Activated CD8-positive, alpha-beta memory T cell treated with anti-CD3 and anti-CD28 coated beads, Interleukin-2, amount 50 U/mL, for 4 hours (primary cell): ENCODE measurements around the gene ROR1.

Source experiments
- DNase-seq: peaks from one replicate; pipeline ENCODE4 v3.0.0-alpha.2; 2020

ROR1 gene

DNA sequence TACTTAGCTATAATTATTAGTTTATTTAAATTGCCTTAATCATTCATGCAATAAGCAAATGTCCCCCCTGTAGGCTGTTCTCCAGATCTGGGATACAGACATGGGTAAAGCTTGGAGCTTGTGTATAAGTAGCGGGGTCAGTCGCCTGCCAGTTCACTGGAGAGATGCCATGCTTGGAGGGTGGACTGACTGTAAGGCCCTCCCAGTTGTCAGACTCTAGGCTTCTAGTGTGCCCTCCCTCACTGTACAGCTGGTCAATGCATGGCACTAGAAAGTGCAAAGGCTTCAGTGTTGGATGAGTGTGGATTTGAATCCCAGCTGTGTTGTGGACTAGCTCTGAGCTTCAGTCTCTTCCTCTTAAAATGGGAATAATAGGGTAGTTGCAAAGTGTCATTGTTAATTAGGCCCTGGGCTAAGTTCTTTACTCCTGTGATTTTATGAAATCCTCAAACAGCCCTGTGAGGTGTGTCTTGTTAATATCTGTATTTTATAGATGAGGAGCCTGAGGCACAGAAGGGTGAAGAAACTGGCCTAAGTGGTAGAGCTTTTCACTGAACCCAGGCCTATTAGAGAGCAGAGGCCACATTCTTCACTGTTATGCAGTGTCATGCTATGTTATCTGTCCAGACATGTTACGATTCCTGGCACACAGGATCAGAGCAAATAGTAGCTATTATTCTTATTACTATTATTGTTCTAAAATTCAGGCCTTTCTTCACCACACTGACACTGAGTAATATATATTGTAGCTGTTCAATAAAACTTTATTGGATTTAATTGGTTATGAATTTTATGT, 85.9 kb downstream of the ROR1 start:
- no peak for DNase-seq

DNA sequence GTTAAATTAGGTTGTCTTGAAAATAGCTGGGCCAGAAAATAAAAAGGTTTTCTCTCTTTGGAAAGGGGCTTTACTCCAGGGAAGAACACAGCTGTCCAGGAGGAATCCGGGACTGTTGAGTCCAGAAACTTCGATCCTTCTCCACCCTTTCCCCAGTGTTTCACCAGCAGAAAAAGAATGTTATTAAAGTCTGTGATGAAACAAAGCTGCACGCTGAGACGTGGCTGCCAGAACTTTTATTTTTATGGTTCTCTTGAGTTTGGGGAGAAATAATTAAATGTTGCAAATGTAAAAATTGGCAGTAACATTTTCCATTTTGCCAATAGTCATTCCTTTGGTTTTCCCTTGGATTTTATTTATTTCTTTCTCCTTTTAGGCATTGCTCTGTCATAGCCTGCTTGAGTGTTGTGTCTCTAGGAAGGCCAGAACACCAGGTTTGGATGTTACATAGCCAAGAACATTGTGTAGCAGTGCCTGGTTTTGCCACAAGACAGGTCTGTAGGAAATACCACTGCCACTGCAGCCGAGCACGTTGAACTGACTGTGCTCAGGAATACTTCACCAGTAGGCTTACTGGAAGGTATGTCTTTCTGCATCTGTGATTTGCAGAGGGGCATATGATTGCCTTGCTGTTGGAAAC, 87.4 kb downstream of the ROR1 start:
- no peak for DNase-seq

GRCh38 chr1:63863145-63863544, 89.3 kb downstream of the ROR1 start:
- DNase-seq, result no peak

GRCh38 chr1:63864224-63864641, 90.4 kb downstream of the ROR1 start:
- no peak for DNase-seq

DNA sequence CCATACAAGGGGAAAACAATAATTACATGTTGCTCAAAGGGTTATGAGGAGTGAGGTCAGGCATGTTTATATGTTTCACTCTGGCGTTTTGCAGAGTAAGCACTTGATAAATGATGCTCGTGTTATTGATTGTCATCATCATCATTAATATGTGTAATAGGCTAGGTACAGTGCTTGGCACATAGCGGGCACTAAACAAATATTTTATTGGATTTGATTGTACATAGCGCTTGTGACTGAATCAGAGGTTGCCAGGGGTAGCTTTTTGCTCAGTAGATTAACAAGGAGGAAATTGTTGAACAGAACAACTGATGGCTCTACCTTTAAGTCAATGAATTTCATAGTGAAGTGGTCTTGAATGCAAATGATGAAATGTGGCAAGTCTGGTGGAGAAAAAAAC, 91.7 kb downstream of the ROR1 start:
- no peak for DNase-seq

- no peak for DNase-seq
These were observed 92.3 kb downstream of the ROR1 start for GRCh38 chr1:63866084-63866483.

DNA sequence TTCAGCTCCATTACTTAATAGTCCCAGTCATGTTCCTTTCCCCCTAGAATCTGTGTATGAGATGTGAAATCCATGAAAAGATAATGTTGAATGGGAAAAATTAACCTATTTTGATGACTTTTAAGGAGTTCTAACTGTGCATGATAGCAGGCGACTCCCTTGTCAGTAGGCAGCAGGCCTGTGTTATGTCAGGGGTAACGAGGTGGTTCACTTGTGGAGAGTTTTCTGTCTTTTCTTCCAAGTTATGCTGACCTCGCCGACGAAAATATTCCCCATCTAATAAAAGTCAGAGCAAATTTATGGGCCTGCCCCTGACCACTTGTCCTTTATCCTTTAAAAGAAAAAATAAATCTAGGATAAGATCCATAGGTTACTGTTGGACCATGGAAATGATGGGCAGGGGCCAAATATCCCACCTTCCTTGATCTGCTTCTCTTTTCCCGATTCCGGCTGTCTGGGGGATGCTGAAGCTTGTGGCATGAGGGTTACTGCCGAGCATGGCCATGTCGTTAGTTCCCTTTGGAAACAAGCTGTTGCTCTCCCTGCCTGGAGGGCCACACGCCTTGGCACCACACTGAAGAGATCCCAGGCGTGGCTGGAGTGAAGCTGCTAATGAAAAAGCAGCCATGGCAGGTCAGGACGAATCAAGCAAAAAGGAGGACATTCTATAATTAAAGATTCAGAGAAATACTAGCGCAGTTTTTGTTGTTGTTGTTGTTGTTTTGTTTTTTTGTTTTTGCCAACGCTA, 93.8 kb downstream of the ROR1 start:
- no peak for DNase-seq

DNA sequence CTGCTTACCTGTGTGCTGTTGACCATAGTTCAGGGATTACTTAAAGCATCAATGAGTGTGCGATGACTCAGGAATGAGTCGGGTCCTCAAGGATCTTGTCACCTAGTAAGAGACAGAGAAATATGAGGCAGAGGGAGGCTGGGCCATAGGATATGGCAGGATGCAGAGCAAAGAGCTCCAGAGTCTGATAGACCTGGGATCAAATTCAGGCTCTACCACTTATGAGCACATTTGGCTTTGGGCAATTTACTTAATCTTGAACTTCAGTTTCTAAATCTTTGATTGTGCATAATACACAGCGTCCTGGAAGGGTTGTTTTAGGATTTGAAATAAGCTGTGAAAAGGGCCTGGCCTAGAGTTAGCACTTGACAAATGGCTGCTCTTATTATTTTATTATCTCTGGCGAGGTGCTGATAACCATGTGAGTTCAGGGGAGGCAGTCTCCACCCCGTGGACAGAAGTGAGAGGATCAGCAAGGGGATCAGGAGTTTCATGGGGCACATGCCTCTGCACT, 94.5 kb downstream of the ROR1 start:
- no peak for DNase-seq

- DNase-seq, result no peak
These were observed 96.3 kb downstream of the ROR1 start for GRCh38 chr1:63870152-63870551.

DNA sequence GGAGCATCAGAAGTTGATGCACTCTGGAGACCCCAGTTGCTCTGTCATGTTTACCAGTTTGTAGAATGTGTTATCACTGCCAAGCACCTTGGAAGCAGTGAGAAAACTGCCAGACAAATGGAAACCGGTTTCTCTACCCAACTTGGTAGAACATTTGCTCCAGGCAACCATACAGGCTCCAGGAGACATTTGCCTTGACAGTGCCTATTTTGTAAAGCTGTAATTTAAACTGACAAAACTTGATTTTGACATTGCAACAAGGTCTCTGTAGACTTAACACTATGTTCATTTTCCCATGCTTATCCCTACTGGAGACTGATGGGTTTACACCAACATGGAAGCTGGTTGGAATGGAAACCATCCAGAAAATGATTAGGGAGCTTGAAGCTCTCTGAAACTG, 97.6 kb downstream of the ROR1 start:
- no peak for DNase-seq

GRCh38 chr1:63873751-63874150, 99.9 kb downstream of the ROR1 start:
- DNase-seq, result no peak

DNA sequence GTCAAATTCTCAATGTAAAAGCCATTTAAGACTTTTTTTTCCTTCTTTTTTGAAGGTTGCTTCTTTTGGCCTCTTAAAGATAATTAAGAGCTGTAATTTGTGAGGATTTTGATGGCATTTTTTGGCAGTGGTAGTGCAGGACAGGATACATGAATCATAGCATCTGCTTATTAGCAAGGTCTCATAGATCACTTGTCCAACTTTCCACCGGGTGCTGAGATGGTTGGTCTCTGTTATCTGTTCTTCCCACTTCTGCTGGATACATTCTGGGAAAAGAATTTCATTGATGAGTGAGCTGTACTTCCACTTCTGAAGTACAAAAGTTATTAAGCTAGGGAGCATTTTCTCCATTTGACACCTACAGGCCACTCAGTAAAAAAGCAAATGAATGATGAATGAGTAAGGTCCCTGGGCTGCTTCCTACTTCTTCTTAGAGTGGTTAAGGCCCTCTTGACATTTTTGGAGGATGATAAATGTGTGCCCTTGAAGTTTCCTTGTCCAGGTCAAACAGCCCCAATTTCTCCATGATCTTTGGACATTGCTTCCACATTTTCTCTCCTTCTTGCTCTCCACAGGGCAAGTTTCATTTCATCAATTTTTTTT, 100.6 kb downstream of the ROR1 start:
- no peak for DNase-seq

DNA sequence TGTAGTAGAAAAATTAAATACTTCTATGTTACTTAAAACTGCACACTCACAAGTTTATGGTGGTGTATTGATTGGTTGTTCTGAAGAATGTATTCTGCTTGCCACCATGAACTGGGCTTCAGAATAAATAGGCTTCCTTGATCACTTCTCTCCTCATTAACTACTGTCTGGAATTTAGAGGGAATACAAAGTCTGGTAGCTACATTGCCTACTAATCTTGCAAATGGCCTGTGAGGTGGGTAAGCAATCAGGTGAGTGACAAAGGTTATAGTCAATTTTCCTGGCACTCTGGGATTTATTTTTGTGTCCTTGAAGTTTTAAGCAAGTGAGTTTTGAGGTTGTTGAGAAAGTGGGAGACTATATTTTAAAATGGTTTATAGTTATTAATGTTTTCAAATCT, 101.8 kb downstream of the ROR1 start:
- DNase-seq, result no peak

DNA sequence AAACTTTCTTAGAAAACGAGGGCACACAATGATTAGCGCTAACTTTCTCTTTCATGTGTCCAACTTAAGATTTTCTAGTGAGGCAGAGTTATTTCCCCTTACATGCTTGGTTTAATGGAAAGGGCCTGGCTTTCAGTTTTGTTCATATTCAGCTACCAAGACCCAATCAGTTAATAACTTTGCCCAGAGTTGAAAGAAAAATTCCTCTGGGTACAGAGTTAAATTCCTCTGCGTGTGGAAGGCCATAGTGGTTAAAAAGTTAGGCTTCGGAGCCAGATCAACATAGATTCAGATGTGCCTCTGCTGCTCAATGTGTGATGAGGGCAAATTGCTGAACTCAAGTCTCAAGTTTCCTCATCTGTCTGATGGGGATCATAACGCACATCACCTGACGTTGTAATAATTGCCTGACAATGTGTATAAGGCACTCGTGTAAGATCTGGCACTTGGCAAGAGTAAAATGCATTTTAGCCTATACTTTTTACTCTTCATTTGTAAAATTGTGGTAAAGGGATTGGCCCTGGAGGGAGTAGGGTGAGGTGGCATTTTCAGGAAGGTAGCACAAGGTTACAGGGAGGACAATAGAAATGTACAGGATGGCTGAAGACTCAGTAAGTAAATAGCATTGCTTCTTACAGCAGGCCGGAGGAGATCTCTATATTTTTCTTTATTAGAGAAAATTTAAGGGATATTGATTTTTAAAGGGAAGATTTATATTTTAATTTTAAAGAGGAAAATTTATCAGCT, 103.4 kb downstream of the ROR1 start:
- DNase-seq, result no peak

- DNase-seq, result no peak
These were observed 104.0 kb downstream of the ROR1 start for GRCh38 chr1:63877816-63878215.

GRCh38 chr1:63878932-63879331, 105.1 kb downstream of the ROR1 start:
- DNase-seq, result no peak

GRCh38 chr1:63880958-63881576, 107.2 kb downstream of the ROR1 start:
- DNase-seq, result no peak

DNA sequence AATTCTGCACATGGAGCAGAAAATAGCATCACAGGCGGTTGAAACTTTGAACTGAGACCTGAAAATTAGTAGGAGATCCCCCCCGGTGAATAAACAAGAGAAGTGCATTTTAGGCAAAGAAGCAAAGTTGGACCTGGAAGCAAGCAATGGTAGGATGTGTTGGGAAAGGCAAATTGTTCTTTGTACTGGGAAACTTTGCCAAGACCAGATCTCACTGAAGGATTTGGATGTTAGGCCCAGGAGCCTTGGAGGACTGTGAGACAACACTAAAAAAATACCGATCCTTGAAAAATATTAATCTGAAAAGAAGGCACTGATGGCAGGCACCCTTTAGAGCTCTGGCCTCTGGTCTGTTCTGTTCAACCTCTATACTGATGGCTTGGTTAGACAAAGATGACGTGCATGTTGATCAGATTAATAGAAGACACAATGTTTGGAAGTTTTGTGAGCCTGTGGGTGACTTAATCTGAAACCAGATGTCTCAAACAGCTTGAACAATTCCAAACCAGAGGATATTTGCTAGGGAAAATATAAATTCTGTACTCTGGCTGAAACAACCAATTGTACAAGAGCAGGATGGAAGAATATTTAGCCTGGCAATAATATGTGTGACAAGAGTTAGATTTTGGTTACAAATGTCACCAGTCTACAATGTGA, 108.4 kb downstream of the ROR1 start:
- no peak for DNase-seq

DNA sequence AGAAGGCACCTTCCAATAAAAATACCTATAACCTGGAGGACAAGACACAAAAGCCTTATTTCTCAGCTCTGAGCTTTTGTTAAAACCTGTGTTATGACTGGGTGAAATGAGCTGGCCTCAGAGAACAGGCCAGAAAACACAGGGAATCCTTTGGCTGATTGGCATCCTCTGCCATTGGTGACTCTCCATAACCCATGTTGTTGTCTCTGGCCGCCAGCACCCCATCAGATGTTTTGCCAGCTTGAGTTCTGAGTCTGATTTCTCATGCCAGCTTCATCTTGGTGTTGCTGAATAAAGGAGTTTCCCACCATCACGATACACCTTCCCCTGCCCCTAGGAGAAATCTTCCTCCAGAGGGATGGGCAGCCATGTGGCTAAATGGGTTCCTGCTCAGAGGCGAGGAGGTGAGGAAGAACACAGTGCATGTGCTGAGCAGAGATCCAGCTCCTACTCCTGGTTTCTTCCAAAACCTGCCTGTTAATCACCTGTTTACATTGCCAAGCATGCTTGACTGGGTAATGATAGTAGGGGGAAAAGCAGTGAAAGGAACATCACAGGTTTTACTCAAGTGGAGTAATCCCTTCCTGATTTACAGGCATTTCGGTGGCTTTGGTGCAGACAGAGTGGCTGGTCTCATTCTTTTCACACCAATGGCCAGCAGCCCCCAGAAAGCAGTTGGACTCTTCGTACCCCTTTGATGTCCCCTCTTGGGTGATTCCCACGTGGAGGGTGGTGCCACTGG, 109.8 kb downstream of the ROR1 start:
- no peak for DNase-seq

DNA sequence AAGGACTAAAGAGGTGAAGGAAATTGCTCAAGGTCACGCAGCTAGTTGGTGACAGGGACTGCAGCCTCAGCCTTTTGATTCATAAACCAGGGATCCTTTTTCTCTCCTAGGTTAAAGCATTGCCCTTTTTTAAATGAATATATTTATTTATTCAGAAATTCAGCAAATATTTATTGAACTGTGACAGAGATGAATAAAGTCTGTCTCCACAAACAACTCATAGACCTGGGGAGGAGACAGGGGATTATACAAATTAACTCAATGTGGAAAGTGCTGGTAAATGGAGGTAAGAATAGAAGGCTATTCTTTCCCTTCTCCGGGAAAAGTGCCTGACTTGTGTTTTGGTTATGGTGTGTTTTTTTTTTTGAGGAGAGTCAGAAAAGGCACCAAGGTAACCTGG, 110.7 kb downstream of the ROR1 start:
- no peak for DNase-seq

DNA sequence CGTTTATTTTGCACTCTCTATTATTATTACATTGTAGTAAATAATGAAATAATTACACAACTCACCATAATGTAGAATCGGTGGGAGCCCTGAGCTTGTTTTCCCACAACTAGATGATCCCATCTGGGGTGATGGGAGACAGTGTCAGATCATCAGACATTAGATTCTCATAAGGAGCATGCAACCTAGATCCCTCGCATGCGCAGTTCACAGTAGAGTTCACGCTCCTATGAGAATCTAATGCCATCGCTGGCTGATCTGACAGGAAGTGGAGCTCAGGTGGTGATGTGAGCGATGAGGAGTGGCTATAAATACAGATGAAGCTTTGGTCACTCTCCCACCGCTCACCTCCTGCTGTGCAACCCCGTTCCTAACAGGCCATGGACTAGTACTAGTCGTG, 112.1 kb downstream of the ROR1 start:
- no peak for DNase-seq
